WI38 (cell line): Measurements from ENCODE around the gene SETX.
"Not testable (repeated sequence)": the region's sequence is repeated elsewhere in the genome, so short reads cannot be mapped to it uniquely, and the experiment has no call there.

Experiments
- H3K4me3 ChIP-seq: 2 replicates; pipeline ENCODE4 v1.5.1; 2011; ENCODE audit warnings: low read depth, mild to moderate bottlenecking, control low read depth, low read length
- TF ChIP-seq, protein P1 (sequence below): IDR thresholded peaks from 2 replicates; pipeline ENCODE4 v1.5.1; 2012; ENCODE audit warnings: low read depth, mild to moderate bottlenecking, control low read depth, low read length

The SETX gene

GRCh38 chr9:132287256-132287760, 67.5 kb downstream of the SETX start:
- TF ChIP-seq, protein P1, sequence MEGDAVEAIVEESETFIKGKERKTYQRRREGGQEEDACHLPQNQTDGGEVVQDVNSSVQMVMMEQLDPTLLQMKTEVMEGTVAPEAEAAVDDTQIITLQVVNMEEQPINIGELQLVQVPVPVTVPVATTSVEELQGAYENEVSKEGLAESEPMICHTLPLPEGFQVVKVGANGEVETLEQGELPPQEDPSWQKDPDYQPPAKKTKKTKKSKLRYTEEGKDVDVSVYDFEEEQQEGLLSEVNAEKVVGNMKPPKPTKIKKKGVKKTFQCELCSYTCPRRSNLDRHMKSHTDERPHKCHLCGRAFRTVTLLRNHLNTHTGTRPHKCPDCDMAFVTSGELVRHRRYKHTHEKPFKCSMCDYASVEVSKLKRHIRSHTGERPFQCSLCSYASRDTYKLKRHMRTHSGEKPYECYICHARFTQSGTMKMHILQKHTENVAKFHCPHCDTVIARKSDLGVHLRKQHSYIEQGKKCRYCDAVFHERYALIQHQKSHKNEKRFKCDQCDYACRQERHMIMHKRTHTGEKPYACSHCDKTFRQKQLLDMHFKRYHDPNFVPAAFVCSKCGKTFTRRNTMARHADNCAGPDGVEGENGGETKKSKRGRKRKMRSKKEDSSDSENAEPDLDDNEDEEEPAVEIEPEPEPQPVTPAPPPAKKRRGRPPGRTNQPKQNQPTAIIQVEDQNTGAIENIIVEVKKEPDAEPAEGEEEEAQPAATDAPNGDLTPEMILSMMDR: no peak
- H3K4me3 ChIP-seq: no peak overlapping the region

DNA sequence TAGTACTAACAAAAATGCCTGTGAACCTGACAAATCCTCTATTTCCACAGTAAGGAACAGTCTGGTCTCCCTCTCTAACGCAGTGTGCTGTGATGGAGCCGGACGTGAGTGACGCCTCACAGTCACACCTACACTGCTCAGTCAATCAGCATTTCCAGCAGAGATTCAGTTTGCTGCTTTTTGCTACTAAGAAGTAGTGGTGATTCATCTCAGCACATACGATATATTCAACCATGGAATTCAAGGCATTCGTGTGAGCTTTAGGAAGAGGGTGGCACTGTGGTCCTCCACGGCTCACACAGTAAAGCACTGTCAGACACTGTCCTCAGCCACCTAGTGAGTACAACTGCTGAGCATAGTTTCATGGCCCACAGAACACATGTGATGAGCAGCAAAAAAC, 70.9 kb downstream of the SETX start:
- no peak overlapping the region for H3K4me3 ChIP-seq
- TF ChIP-seq, protein P1: no peak

DNA sequence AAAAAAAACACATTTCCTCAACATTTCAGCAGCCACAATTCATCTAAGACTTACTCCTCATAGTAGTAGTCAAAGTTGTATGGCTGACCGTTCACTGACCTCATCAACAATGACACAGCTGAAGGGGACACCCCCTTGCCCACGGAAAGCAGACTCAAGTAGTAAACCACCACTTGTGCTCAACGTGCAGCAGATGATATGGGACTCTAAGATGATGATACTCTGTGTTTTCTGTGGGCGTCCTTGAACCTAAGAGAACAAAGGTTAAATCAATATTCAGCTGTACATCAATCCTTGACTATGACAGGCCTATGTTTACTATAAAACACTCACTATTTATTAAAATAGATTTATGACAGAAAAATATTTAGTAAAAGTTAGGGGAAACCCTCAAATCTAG, 71.6 kb downstream of the SETX start:
- TF ChIP-seq, protein P1: no peak
- no peak overlapping the region for H3K4me3 ChIP-seq

- TF ChIP-seq, protein P1: no peak
- no peak overlapping the region for H3K4me3 ChIP-seq
Observed at GRCh38 chr9:132274861-132275260, 79.9 kb downstream of the SETX start.

DNA sequence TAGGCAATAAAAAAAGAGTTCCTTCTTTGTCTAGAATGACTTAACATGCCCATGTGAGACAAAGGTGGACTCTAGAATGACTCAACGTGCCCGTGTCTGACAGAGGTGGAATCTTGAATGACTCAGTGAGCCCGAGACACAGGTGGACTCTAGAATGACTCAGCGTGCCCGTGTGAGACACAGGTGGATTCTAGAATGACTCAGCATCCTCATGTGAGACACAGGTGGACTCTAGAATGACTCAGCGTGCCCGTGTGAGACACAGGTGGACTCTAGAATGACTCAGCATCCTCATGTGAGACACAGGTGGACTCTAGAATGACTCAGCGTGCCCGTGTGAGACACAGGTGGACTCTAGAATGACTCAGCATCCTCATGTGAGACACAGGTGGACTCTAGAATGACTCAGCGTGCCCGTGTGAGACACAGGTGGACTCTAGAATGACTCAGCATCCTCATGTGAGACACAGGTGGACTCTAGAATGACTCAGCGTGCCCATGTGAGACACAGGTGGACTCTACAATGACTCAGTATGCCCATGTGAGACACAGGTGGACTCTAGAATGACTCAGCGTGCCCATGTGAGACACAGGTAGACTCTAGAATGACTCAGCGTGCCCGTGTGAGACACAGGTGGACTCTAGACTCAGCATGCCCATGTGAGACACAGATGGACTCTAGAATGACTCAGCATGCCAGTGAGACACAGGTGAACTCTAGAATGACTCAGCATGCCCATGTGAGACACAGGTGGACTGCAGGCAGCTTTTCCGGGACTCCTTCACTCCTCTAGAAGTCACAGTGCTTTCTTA, 84.9 kb downstream of the SETX start:
- H3K4me3 ChIP-seq: not testable (repeated sequence)

DNA sequence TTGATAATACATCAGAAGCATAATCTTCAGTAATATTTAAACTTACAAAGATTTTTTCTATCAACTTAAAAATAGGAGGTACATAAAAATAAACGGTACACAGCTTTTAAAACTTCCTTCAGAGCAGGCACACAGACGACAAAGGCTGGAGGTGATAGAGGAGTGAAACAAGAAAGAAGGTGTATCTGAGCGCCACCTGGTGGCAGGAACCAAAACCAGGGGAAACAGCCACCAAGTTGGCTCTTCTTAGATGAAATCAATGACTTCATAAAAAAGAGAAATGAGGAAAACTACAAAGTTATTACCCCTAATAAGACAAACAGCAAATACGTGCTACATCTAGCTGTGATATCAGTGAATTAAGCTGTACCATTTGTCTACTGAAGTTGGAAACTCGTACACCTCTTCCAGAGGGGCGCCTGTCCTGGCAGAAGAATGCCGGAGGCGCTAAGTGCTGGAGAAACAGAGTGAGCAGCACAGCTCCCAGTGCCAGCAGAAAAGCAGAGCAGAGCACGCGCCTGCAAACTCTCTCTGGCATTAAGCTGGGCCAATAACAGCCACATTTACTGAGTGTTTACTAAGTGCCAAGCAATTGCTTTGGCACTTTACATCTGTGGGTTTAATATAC, 85.9 kb downstream of the SETX start:
- no peak overlapping the region for H3K4me3 ChIP-seq
- TF ChIP-seq, protein P1: peak; percentile 82

DNA sequence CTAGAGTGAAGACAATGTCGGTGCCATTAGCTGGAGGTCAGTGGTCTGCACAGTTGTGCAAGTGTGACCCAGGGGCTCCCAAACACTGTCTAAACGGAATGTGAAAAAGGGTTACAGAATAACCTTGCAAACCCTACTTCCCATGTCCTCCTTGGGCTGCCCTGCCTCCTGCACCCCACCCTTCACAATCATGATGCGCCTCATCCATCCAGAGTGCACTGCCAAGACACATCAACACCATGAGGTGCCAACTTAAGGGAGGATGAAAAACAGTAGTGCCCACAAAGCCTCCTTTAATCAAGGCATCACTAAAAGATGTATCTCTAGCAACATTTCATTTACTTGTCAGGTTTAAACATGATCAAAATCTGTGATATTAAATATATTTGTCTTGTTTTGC, 87.1 kb downstream of the SETX start:
- no peak overlapping the region for H3K4me3 ChIP-seq
- TF ChIP-seq, protein P1: no peak

GRCh38 chr9:132266017-132266416, 88.8 kb downstream of the SETX start:
- no peak overlapping the region for H3K4me3 ChIP-seq
- TF ChIP-seq, protein P1: no peak
